Thymus (tissue), 11 donors: ENCODE data around the gene DAB1. TPM values are rescaled to one million over a fixed set of nuclear protein-coding genes. Genes with fewer than 3 reads are reported as not detected.

ENCODE experiments used
- DNase-seq, 9 donors: peaks; one replicate each; pipeline ENCODE4 v3.0.0-alpha.2; 2013; ENCODE audit warnings: low spot score in 9 of 9, low read depth in 6 of 9, missing footprints in 1 of 9
- H3K27ac ChIP-seq, 2 donors: one replicate each; pipeline ENCODE4 v1.5.1; 2013; ENCODE audit warnings: control low read depth in 1 of 2, low read depth in 1 of 2, low read length in 1 of 2, mild to moderate bottlenecking in 1 of 2, moderate library complexity in 1 of 2
- H3K27me3 ChIP-seq, 2 donors: one replicate each; pipeline ENCODE4 v1.5.1; 2013; ENCODE audit warnings: low read length in 1 of 2; ENCODE audit not compliant: control insufficient read depth in 2 of 2, insufficient read depth in 1 of 2
- H3K36me3 ChIP-seq, 2 donors: one replicate each; pipeline ENCODE4 v1.5.1; 2013; ENCODE audit warnings: low read length in 1 of 2, mild to moderate bottlenecking in 1 of 2, moderate library complexity in 1 of 2; ENCODE audit not compliant: control insufficient read depth in 2 of 2, insufficient read depth in 2 of 2
- H3K4me1 ChIP-seq, 2 donors: one replicate each; pipeline ENCODE4 v1.5.1; 2013; ENCODE audit warnings: low read length in 2 of 2; ENCODE audit not compliant: control insufficient read depth in 2 of 2, insufficient read depth in 2 of 2
- H3K4me3 ChIP-seq, 2 donors: one replicate each; pipeline ENCODE4 v1.5.1; 2013; ENCODE audit warnings: low read length in 2 of 2, control low read depth in 1 of 2, mild to moderate bottlenecking in 1 of 2
- H3K9me3 ChIP-seq, 2 donors: one replicate each; pipeline ENCODE4 v1.5.1; 2013; ENCODE audit warnings: low read length in 1 of 2, mild to moderate bottlenecking in 1 of 2; ENCODE audit not compliant: control insufficient read depth in 2 of 2, insufficient read depth in 1 of 2
- WGBS: extraction: QIAGEN DNeasy Blood & Tissue Kit; methylation state at CpG from one replicate; pipeline ENCODE4 v1.1.7; 2013; 5-methylcytosine and 5-hydroxymethylcytosine counted together
- polyA plus RNA-seq: library from polyadenylated mRNA; stranded (reverse); fragments of 200-250 nt; gene quantifications from one replicate; pipeline ENCODE4 v1.2.3, GENCODE V29; 2013
- total RNA-seq: library from RNA; stranded (reverse); fragments of 120-200 nt; gene quantifications from one replicate; pipeline ENCODE4 v1.2.4, GENCODE V29; 2013
- donor health status: healthy.

Gene DAB1
- total and polyA plus RNA-seq, 2 donors, result 0.09 to 0.23 TPM

GRCh38 chr1:57158604-57158998, 265.3 kb downstream of the DAB1 start:
- H3K4me3 ChIP-seq, result no peak overlapping the region

GRCh38 chr1:57157818-57158603, 265.8 kb downstream of the DAB1 start:
- Histone ChIP-seq H3K27me3 (no peaks in the 10 kb centered on the region), H3K27ac (no peak overlapping the region), H3K9me3 (no peaks in the 10 kb centered on the region), H3K4me1 (no peaks in the 10 kb centered on the region), H3K4me3 (no peak overlapping the region), H3K36me3 (no peaks in the 10 kb centered on the region)
- DNase-seq, result no peak
- WGBS, result 64% methylated on average over 8 of the region's 8 CpGs

More at GRCh38 chr1:57158604-57158998, 265.3 kb downstream of the DAB1 start:
- no peak for DNase-seq
- Histone ChIP-seq H3K27me3 (no peaks in the 10 kb centered on the region), H3K4me1 (no peaks in the 10 kb centered on the region), H3K36me3 (no peaks in the 10 kb centered on the region), H3K27ac (no peak overlapping the region), H3K9me3 (no peaks in the 10 kb centered on the region)
- 90% methylated on average over 1 of the region's 1 CpG for WGBS

DNA sequence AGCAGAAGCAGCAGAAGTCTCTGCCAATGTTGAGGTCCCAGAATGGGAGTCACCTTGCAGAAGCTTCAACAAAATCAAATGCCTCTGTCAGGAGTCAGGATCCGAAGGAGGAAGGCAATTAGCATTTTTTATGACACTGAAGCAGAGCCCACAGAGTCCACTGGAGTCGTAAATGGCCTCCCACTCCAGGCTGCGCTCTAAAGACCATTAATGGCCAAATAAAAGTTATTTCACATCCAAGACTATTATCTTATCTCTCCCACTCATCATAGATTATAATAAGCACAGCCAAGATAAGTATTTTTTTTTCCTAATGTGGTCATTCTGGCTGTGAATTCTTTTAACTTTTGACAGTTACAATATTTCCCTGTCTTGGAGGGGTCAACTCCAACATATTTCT, 267.0 kb downstream of the DAB1 start:
- no peak for DNase-seq
- no peaks in the 10 kb centered on the region for H3K27me3 ChIP-seq
- H3K9me3 ChIP-seq, result no peaks in the 10 kb centered on the region
- no peaks in the 10 kb centered on the region for H3K36me3 ChIP-seq
- H3K4me1 ChIP-seq, result no peaks in the 10 kb centered on the region
- WGBS, result 82% methylated on average over 3 of the region's 3 CpGs
- H3K4me3 ChIP-seq, result no peak overlapping the region
- no peak overlapping the region for H3K27ac ChIP-seq

DNA sequence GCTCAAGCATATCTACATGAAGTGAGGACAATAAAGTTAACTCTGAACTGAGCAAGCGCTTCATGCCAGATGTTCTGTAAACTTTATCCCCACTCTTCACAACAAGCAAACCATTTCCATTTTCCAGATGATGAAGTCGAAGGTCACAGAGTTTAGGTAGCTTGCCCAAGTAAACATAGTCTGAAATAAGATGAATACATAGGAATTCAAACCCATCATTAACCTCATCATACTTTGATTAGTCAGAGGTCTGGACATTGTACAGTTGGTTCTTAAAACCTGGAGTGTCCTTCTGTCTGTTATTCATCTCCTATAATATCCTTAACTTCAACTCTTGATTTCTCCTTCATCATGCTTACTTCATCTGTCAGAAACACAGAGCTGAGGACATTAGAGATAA, 277.8 kb downstream of the DAB1 start:
- no peak for DNase-seq
- no peak overlapping the region for H3K4me3 ChIP-seq
- WGBS, result 96% methylated on average over 2 of the region's 2 CpGs

DNA sequence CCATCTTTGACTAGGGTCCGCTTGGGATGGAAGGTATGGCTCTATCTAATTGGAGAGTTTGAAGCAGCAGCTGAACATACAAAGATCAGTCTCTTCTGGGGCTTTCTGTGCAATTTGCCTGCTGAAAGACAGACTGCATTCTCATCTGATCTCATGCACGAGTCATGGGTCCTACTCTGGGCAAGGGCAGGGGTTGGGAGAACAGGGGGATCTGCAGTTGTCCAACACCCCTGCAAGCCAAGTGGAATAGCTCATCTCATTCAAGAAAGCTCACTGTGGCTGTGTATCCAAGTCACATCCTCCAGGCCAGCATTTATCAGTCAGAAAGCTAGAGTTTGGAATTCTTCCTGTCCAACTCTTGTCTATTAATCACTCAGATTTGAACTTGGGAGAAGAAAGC, 280.9 kb downstream of the DAB1 start:
- DNase-seq, result no peak
- no peaks in the 10 kb centered on the region for H3K27me3 ChIP-seq
- no peaks in the 10 kb centered on the region for H3K4me1 ChIP-seq
- 88% methylated on average over 2 of the region's 2 CpGs for WGBS
- no peaks in the 10 kb centered on the region for H3K36me3 ChIP-seq
- no peak overlapping the region for H3K27ac ChIP-seq
- H3K9me3 ChIP-seq, result no peaks in the 10 kb centered on the region
- no peak overlapping the region for H3K4me3 ChIP-seq

More for the DNA sequence above, 277.8 kb downstream of the DAB1 start:
- H3K27ac ChIP-seq, result no peak overlapping the region
- no peaks in the 10 kb centered on the region for H3K27me3 ChIP-seq
- no peaks in the 10 kb centered on the region for H3K9me3 ChIP-seq
- H3K4me1 ChIP-seq, result no peaks in the 10 kb centered on the region
- no peaks in the 10 kb centered on the region for H3K36me3 ChIP-seq

DNA sequence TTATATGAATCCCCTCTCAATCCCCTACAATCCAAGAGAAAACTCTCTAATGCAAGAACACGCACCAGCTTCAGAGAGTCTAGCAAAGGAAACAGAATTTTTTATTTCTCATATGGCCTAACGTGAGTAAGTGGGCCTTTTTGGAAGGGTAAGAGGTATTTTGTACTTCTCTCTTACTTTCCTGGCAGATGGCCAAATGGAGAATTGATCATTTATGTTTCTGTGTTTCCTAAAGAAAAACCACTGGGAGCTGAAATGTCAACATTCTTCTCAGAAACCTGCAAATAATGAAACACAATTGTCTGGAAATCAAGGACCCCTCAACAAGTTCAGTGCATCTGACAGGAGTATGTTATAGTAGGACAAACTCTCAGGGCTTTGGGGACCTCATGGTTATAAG, 281.7 kb downstream of the DAB1 start:
- WGBS, result 91% methylated on average over 2 of the region's 2 CpGs
- Histone ChIP-seq H3K36me3 (no peaks in the 10 kb centered on the region), H3K9me3 (no peaks in the 10 kb centered on the region), H3K27me3 (no peaks in the 10 kb centered on the region), H3K4me3 (no peak overlapping the region), H3K27ac (no peak overlapping the region), H3K4me1 (no peaks in the 10 kb centered on the region)
- DNase-seq, result no peak

DNA sequence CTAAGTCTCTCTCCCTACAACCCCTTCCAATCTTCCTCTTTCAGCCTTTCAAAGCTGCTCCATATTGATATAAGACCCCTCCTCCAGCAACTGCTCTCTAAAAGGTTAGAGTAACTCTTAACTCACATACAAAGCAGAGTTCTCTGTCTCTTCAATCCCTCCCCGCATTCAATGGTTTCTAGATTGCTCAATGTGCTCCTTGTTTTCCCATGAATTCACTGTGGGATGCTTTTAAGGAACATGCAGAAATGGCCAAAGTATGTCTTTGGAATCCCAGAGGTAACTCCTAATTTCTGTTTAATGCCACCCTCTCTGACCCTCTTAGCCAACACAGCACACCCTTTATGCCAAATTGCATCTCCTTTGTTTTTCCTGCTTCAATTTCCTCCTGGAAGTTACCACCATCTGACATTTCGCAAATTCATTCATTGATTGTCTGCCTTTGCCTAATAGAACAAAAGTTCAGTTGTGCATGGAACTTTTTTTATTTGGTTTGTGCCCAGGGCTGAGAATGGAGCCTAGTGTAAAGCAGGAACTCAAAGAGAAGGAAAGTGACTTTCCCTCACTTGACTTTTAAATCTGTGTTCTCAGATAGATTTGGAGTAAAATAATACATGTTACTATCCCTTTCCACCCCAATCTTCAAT, 285.3 kb downstream of the DAB1 start:
- DNase-seq, result no peak
- no peaks in the 10 kb centered on the region for H3K27me3 ChIP-seq
- 92% methylated on average over 2 of the region's 2 CpGs for WGBS
- H3K4me3 ChIP-seq, result no peak overlapping the region
- no peaks in the 10 kb centered on the region for H3K4me1 ChIP-seq
- no peaks in the 10 kb centered on the region for H3K9me3 ChIP-seq
- H3K27ac ChIP-seq, result no peak overlapping the region
- H3K36me3 ChIP-seq, result no peaks in the 10 kb centered on the region

GRCh38 chr1:57137980-57138379, 285.9 kb downstream of the DAB1 start:
- Histone ChIP-seq H3K27me3 (no peaks in the 10 kb centered on the region), H3K4me3 (no peak overlapping the region), H3K36me3 (no peaks in the 10 kb centered on the region), H3K4me1 (no peaks in the 10 kb centered on the region), H3K9me3 (no peaks in the 10 kb centered on the region), H3K27ac (no peak overlapping the region)
- no peak for DNase-seq
- WGBS, result 73% methylated on average over 2 of the region's 2 CpGs

DNA sequence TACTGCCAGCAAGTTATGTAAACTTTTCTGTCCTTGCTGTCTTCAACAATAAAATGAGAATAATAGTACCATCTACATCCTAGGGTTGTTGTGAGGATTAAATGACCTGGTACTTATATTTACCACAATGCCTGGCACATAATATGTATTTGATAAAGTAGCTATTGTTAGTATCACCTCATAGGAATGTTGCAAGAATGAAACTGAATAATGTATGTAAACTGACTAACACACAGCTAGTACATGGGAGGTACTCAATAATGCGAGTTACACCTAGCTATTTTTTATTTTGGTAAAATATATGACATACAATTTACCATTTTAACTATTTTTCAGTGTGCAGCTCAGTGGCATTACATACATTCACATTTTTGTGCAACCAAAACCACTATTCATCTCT, 289.1 kb downstream of the DAB1 start:
- Histone ChIP-seq H3K36me3 (no peaks in the 10 kb centered on the region), H3K27ac (no peak overlapping the region), H3K4me1 (no peaks in the 10 kb centered on the region), H3K4me3 (no peak overlapping the region), H3K9me3 (no peaks in the 10 kb centered on the region), H3K27me3 (no peaks in the 10 kb centered on the region)
- 91% methylated on average over 1 of the region's 1 CpG for WGBS
- DNase-seq, result no peak
